Measurements from ENCODE around the gene RDH13.
"Not testable (repeated sequence)": the region's sequence is repeated elsewhere in the genome, so short reads cannot be mapped to it uniquely, and the experiment has no call there.

GRCh38 chr19:55010561-55010960 is 52.4 kb downstream of the RDH13 start:
- TF ChIP-seq EP300, POLR2AphosphoS5, CTCF (IDR thresholded peaks at IDR 0.05): not testable (repeated sequence)
